SK-N-SH (cell line): ENCODE data around the gene ZFP36. TPM values are rescaled to one million over a fixed set of nuclear protein-coding genes. Genes with fewer than 3 reads are reported as not detected.

Experiments used
- CTCF ChIA-PET: fragments of 300-600, 350-600 bp; formaldehyde crosslinking; extraction: SDS; loops from one replicate; lab custom pipeline; 2021; lab: Yijun Ruan, JAX
- POLR2A ChIA-PET: fragments of 350-600 bp; sonication (Branson Sonifier 250); formaldehyde crosslinking; extraction: SDS; loops from one replicate; lab custom pipeline; 2020; ENCODE audit warnings: antibody characterized with exemption, inconsistent platforms; lab: Yijun Ruan, JAX
- DNase-seq: peaks from one replicate; pipeline ENCODE4 v3.0.0; 2012
- H2AFZ ChIP-seq: fragments of 200-600 bp; sonication (generic); 2 replicates; pipeline ENCODE4 v1.8.1; 2016; ENCODE audit warnings: antibody characterized with exemption, mild to moderate bottlenecking, low read depth
- H3F3A ChIP-seq: fragments of 200-600 bp; sonication (generic); replicated peaks from 2 replicates; pipeline ENCODE3; 2016; ENCODE audit warnings: antibody characterized with exemption, mild to moderate bottlenecking; ENCODE audit not compliant: insufficient read depth
- H3K27ac ChIP-seq, 2 experiments: fragments of 200-500 bp in 1 of 2; fragments of 200-600 bp in 1 of 2; sonication (Bioruptor generic) in 1 of 2; sonication (generic), shearing (Covaris generic) in 1 of 2; 2 replicates each; pipeline versions ENCODE4 v1.5.1 to v1.6.1; 2014 to 2016; ENCODE audit warnings: low read depth in 2 of 2, inconsistent platforms in 1 of 2, low read length in 1 of 2, mild to moderate bottlenecking in 1 of 2, mixed read lengths in 1 of 2
- H3K27me3 ChIP-seq: fragments of 200-600 bp; sonication (generic), shearing (Covaris generic); 2 replicates; pipeline ENCODE4 v1.6.1; 2016; ENCODE audit warnings: mixed run types; ENCODE audit not compliant: insufficient read depth
- H3K36me3 ChIP-seq, 2 experiments: fragments of 200-500 bp in 1 of 2; fragments of 200-600 bp in 1 of 2; sonication (Bioruptor generic) in 1 of 2; sonication (generic) in 1 of 2; replicated peaks in 1 of 2; 2 replicates each; pipeline versions ENCODE3 to v1.5.1; 2014 to 2016; ENCODE audit warnings: low read length in 1 of 2, mild to moderate bottlenecking in 1 of 2; ENCODE audit not compliant: insufficient read depth in 2 of 2, control insufficient read depth in 1 of 2
- H3K4me1 ChIP-seq, 2 experiments: fragments of 200-500 bp in 1 of 2; fragments of 200-600 bp in 1 of 2; sonication (Bioruptor generic) in 1 of 2; sonication (generic), shearing (Covaris generic) in 1 of 2; 2 replicates each; pipeline versions ENCODE4 v1.5.1 to v1.6.1; 2014 to 2016; ENCODE audit warnings: low read depth in 1 of 2, low read length in 1 of 2, mixed run types in 1 of 2; ENCODE audit not compliant: insufficient read depth in 2 of 2, control insufficient read depth in 1 of 2
- H3K4me2 ChIP-seq: fragments of 200-600 bp; sonication (generic), shearing (Covaris generic); 2 replicates; pipeline ENCODE4 v1.6.1; 2017; ENCODE audit warnings: mixed run types
- H3K4me3 ChIP-seq, 2 experiments: fragments of 200-500 bp in 1 of 2; fragments of 200-600 bp in 1 of 2; sonication (Bioruptor generic) in 1 of 2; sonication (generic), shearing (Covaris generic) in 1 of 2; 2 replicates each; pipeline versions ENCODE4 v1.5.1 to v1.8.1; 2014 to 2016; ENCODE audit warnings: low read depth in 2 of 2, inconsistent platforms in 1 of 2, low read length in 1 of 2, mild to moderate bottlenecking in 1 of 2, mixed read lengths in 1 of 2, moderate library complexity in 1 of 2
- H3K79me2 ChIP-seq: fragments of 200-600 bp; sonication (generic); 2 replicates; pipeline ENCODE4 v1.8.1; 2017; ENCODE audit warnings: mild to moderate bottlenecking; ENCODE audit not compliant: insufficient read depth
- H3K9ac ChIP-seq: fragments of 200-600 bp; sonication (generic); 2 replicates; pipeline ENCODE4 v1.6.1; 2017; ENCODE audit warnings: mixed run types
- H3K9me2 ChIP-seq: fragments of 200-600 bp; sonication (generic); 2 replicates; pipeline ENCODE4 v1.6.1; 2017; ENCODE audit warnings: mixed run types
- H3K9me3 ChIP-seq: fragments of 200-600 bp; sonication (generic); 2 replicates; pipeline ENCODE4 v1.6.1; 2017; ENCODE audit warnings: mixed run types, mild to moderate bottlenecking, moderate library complexity
- H4K20me1 ChIP-seq: fragments of 200-600 bp; sonication (generic); 2 replicates; pipeline ENCODE4 v1.6.1; 2017; ENCODE audit warnings: mild to moderate bottlenecking, mixed run types; ENCODE audit not compliant: insufficient read depth
- CHD2 ChIP-seq: fragments of 150-350 bp; IDR thresholded peaks from 2 replicates; pipeline ENCODE4 v1.6.1; 2018; ENCODE audit warnings: low read length; ENCODE audit not compliant: partially characterized antibody
- ELF1 ChIP-seq: IDR thresholded peaks from 2 replicates; pipeline ENCODE4 v1.4.0; 2012
- EP300 ChIP-seq, 2 experiments: IDR thresholded peaks; 2 replicates each; pipeline versions ENCODE4 v1.4.0 to v1.6.1; 2012; ENCODE audit warnings: borderline replicate concordance in 1 of 2, low read depth in 1 of 2, low read length in 1 of 2
- FOSL2 ChIP-seq: IDR thresholded peaks from 2 replicates; pipeline ENCODE4 v1.4.0; 2012; ENCODE audit warnings: low read depth, mild to moderate bottlenecking, moderate library complexity, borderline replicate concordance
- GATA2 ChIP-seq: sonication (generic); formaldehyde crosslinking; IDR thresholded peaks from 2 replicates; pipeline ENCODE4 v1.5.0; 2020; ENCODE audit warnings: mild to moderate bottlenecking, missing genetic modification reagents
- MEF2A ChIP-seq: IDR thresholded peaks from 2 replicates; pipeline ENCODE4 v1.4.0; 2012; ENCODE audit warnings: low read depth, borderline replicate concordance
- NFIC ChIP-seq: IDR thresholded peaks from 2 replicates; pipeline ENCODE4 v1.4.0; 2012; ENCODE audit warnings: borderline replicate concordance
- RAD21 ChIP-seq: IDR thresholded peaks from 2 replicates; pipeline ENCODE4 v1.6.1; 2012; ENCODE audit warnings: mild to moderate bottlenecking, low read length
- RCOR1 ChIP-seq: fragments of 150-350 bp; IDR thresholded peaks from 2 replicates; pipeline ENCODE4 v1.6.1; 2017; ENCODE audit warnings: antibody characterized with exemption, low read length
- RFX5 ChIP-seq: IDR thresholded peaks from 2 replicates; pipeline ENCODE4 v1.6.1; 2012; ENCODE audit warnings: mild to moderate bottlenecking, improper control_type of control experiment, low read length
- SIN3A ChIP-seq: IDR thresholded peaks from 2 replicates; pipeline ENCODE4 v1.6.1; 2012; ENCODE audit warnings: low read depth, mild to moderate bottlenecking, low read length, moderate library complexity, borderline replicate concordance
- SMC3 ChIP-seq: IDR thresholded peaks from 2 replicates; pipeline ENCODE4 v1.6.1; 2012; ENCODE audit warnings: low read depth, low read length, improper control_type of control experiment
- TCF12 ChIP-seq: IDR thresholded peaks from 2 replicates; pipeline ENCODE4 v1.4.0; 2012
- TEAD4 ChIP-seq: IDR thresholded peaks from 2 replicates; pipeline ENCODE4 v1.4.0; 2012; ENCODE audit warnings: mild to moderate bottlenecking, borderline replicate concordance; ENCODE audit not compliant: insufficient read depth
- YY1 ChIP-seq: IDR thresholded peaks from 2 replicates; pipeline ENCODE4 v1.4.0; 2012; ENCODE audit warnings: low read depth, mild to moderate bottlenecking
- WGBS: methylation state at CpG from one replicate; pipeline ENCODE4 v1.1.6; 2017; ENCODE audit warnings: low lambda C conversion rate; 5-methylcytosine and 5-hydroxymethylcytosine counted together
- polyA plus RNA-seq, 3 experiments: library from polyadenylated mRNA; depleted of rRNA; stranded (reverse); fragments of >200 nt; gene quantifications; 2 replicates each; pipeline ENCODE4 v1.2.3, GENCODE V29; 2012
- TF ChIP-seq, protein P1 (sequence below): IDR thresholded peaks from 2 replicates; pipeline ENCODE4 v1.6.1; 2012; ENCODE audit warnings: mild to moderate bottlenecking, low read depth, low read length, moderate library complexity
- TF ChIP-seq, protein P2 (sequence below): fragments of 150-350 bp; IDR thresholded peaks from 2 replicates; pipeline ENCODE4 v1.6.1; 2016; ENCODE audit warnings: mild to moderate bottlenecking, low read depth, low read length
- TF ChIP-seq, protein P3 (sequence below): fragments of 200-600 bp; sonication (generic); IDR thresholded peaks from 2 replicates; pipeline ENCODE4 v1.6.1; 2017; ENCODE audit warnings: antibody characterized with exemption, mild to moderate bottlenecking, moderate library complexity
- TF ChIP-seq, protein P4 (sequence below): fragments of 150-350 bp; IDR thresholded peaks from 2 replicates; pipeline ENCODE4 v1.6.1; 2017; ENCODE audit warnings: antibody characterized with exemption, low read length, low read depth, borderline replicate concordance
- TF ChIP-seq, protein P5 (sequence below): IDR thresholded peaks from 2 replicates; pipeline ENCODE4; 2012

The ZFP36 gene
- polyA plus RNA-seq, 1 of the 3 experiments (the other 2 are of a cell fraction): 49.3 TPM

DNA sequence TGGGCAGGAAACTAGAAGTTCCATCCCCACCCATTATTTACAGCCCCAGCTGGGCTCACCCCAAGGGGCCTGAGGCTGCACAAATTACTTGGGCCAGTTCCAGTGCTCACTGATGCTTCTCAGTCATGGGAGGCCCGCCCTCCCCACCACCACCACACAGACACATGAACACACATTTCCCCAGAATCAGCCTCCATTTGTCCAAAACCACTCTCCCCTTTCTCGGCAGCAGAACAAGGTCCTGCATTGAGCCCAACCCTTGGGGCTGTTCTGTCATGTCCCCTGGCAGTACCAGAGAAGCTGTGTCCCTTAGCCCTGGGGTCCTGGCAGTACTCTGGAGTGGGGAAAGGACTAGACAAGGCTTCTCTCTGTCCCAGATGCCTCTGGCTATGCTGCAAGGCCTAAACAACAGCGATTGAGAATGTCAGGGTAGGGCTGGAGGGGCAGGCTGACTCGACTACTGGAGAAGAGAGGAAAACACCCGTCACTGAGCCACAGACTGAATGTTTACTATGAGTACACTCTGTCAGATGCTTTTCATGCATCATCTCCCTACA, 42.7 kb upstream of the ZFP36 start:
- H2AFZ ChIP-seq: no peak overlapping the region
- peaks cover 12% of the 10 kb centered on the region for H3F3A ChIP-seq
- WGBS: 75% methylated on average over 5 of the region's 5 CpGs
- no peaks in the 10 kb centered on the region; the same call in 1 of the 2 replicates for H3K79me2 ChIP-seq
- peaks cover 14 to 37% of the 10 kb centered on the region in 2 experiments for H3K36me3 ChIP-seq
- no peak for DNase-seq
- H3K4me3 ChIP-seq: no peak overlapping the region
- H4K20me1 ChIP-seq: no peaks in the 10 kb centered on the region; the same call in 1 of the 2 replicates
- H3K27me3 ChIP-seq: no peaks in the 10 kb centered on the region
- ChIA-PET POLR2A (no interaction called here), CTCF (no interaction called here)
- H3K4me2 ChIP-seq: no peak overlapping the region
- no peak overlapping the region; a peak in 1 of 4 replicates for H3K27ac ChIP-seq
- no peak overlapping the region for H3K9ac ChIP-seq
- TF ChIP-seq NFIC (no peak), SIN3A (no peak), FOSL2 (no peak), RFX5 (no peak), ELF1 (no peak), RCOR1 (no peak), MEF2A (no peak), GATA2 (no peak), YY1 (no peak), TEAD4 (no peak), TCF12 (no peak), EP300 (IDR thresholded peaks at IDR 0.05; ENCODE audit: borderline replicate concordance in 1 of 2, low read depth in 1 of 2, low read length in 1 of 2) (no peak), CHD2 (no peak), RAD21 (no peak), SMC3 (no peak)
- TF ChIP-seq, protein P1, sequence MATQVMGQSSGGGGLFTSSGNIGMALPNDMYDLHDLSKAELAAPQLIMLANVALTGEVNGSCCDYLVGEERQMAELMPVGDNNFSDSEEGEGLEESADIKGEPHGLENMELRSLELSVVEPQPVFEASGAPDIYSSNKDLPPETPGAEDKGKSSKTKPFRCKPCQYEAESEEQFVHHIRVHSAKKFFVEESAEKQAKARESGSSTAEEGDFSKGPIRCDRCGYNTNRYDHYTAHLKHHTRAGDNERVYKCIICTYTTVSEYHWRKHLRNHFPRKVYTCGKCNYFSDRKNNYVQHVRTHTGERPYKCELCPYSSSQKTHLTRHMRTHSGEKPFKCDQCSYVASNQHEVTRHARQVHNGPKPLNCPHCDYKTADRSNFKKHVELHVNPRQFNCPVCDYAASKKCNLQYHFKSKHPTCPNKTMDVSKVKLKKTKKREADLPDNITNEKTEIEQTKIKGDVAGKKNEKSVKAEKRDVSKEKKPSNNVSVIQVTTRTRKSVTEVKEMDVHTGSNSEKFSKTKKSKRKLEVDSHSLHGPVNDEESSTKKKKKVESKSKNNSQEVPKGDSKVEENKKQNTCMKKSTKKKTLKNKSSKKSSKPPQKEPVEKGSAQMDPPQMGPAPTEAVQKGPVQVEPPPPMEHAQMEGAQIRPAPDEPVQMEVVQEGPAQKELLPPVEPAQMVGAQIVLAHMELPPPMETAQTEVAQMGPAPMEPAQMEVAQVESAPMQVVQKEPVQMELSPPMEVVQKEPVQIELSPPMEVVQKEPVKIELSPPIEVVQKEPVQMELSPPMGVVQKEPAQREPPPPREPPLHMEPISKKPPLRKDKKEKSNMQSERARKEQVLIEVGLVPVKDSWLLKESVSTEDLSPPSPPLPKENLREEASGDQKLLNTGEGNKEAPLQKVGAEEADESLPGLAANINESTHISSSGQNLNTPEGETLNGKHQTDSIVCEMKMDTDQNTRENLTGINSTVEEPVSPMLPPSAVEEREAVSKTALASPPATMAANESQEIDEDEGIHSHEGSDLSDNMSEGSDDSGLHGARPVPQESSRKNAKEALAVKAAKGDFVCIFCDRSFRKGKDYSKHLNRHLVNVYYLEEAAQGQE: no peak
- TF ChIP-seq, protein P2, sequence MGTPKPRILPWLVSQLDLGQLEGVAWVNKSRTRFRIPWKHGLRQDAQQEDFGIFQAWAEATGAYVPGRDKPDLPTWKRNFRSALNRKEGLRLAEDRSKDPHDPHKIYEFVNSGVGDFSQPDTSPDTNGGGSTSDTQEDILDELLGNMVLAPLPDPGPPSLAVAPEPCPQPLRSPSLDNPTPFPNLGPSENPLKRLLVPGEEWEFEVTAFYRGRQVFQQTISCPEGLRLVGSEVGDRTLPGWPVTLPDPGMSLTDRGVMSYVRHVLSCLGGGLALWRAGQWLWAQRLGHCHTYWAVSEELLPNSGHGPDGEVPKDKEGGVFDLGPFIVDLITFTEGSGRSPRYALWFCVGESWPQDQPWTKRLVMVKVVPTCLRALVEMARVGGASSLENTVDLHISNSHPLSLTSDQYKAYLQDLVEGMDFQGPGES: no peak
- TF ChIP-seq, protein P3, sequence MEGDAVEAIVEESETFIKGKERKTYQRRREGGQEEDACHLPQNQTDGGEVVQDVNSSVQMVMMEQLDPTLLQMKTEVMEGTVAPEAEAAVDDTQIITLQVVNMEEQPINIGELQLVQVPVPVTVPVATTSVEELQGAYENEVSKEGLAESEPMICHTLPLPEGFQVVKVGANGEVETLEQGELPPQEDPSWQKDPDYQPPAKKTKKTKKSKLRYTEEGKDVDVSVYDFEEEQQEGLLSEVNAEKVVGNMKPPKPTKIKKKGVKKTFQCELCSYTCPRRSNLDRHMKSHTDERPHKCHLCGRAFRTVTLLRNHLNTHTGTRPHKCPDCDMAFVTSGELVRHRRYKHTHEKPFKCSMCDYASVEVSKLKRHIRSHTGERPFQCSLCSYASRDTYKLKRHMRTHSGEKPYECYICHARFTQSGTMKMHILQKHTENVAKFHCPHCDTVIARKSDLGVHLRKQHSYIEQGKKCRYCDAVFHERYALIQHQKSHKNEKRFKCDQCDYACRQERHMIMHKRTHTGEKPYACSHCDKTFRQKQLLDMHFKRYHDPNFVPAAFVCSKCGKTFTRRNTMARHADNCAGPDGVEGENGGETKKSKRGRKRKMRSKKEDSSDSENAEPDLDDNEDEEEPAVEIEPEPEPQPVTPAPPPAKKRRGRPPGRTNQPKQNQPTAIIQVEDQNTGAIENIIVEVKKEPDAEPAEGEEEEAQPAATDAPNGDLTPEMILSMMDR: no peak
- TF ChIP-seq, protein P4, sequence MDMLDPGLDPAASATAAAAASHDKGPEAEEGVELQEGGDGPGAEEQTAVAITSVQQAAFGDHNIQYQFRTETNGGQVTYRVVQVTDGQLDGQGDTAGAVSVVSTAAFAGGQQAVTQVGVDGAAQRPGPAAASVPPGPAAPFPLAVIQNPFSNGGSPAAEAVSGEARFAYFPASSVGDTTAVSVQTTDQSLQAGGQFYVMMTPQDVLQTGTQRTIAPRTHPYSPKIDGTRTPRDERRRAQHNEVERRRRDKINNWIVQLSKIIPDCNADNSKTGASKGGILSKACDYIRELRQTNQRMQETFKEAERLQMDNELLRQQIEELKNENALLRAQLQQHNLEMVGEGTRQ: no peak
- TF ChIP-seq, protein P5, sequence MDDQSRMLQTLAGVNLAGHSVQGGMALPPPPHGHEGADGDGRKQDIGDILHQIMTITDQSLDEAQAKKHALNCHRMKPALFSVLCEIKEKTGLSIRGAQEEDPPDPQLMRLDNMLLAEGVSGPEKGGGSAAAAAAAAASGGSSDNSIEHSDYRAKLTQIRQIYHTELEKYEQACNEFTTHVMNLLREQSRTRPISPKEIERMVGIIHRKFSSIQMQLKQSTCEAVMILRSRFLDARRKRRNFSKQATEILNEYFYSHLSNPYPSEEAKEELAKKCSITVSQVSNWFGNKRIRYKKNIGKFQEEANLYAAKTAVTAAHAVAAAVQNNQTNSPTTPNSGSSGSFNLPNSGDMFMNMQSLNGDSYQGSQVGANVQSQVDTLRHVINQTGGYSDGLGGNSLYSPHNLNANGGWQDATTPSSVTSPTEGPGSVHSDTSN: no peak
- H3K9me3 ChIP-seq: no peaks in the 10 kb centered on the region
- H3K4me1 ChIP-seq: peaks cover 7 to 9% of the 10 kb centered on the region in 2 experiments; a peak in 2 of 4 replicates
- no peaks in the 10 kb centered on the region for H3K9me2 ChIP-seq
